ENCODE data around the gene DMAC2. TPM values are rescaled to one million over a fixed set of nuclear protein-coding genes. Genes with fewer than 3 reads are reported as not detected.
A peak's percentile ranks its signal among the peaks of the same experiment; 100 is the strongest.

The DMAC2 gene
- total and polyA plus RNA-seq, 2 of the 13 experiments (the other 11 are each of a cell fraction or from before 2014, with no cell fraction given), result 39.0 to 66.0 TPM

GRCh38 chr19:41439441-41440222, at the start of gene DMAC2 (continued):
- TF ChIP-seq ZNF407 (CRISPR knock-in tag; IDR thresholded peaks at IDR 0.05; ENCODE audit: not compliant biosample characterization) (peak; percentile 72), HDAC2 (CRISPR knock-in tag; IDR thresholded peaks at IDR 0.05) (peak; percentile 26; the same call in 1 of the 2 replicates), RXRB (CRISPR knock-in tag; IDR thresholded peaks at IDR 0.05; ENCODE audit: borderline replicate concordance) (peak; percentile 38; the same call in 1 of the 2 replicates), EHMT2 (IDR thresholded peaks at IDR 0.05; ENCODE audit: borderline replicate concordance, low read depth, low read length) (peak; percentile 30; the same call in 1 of the 2 replicates), ZNF280B (CRISPR knock-in tag; IDR thresholded peaks at IDR 0.05; ENCODE audit: borderline replicate concordance) (no peak), PCBP1 (IDR thresholded peaks at IDR 0.05; ENCODE audit: borderline replicate concordance, low read depth, low read length) (0 out of 2 replicates have a peak, but pooled peaks have one; percentile 55), ARID4A (CRISPR knock-in tag; IDR thresholded peaks at IDR 0.05; ENCODE audit: borderline replicate concordance) (peak; percentile 86; the same call in 1 of the 2 replicates), ERF (CRISPR knock-in tag; IDR thresholded peaks at IDR 0.05) (peak; percentile 87; the same call in 1 of the 2 replicates), RBM39 (IDR thresholded peaks at IDR 0.05; ENCODE audit: low read depth, low read length, poor library complexity, severe bottlenecking) (peak; percentile 63), FOXC1 (CRISPR knock-in tag; IDR thresholded peaks at IDR 0.05; ENCODE audit: borderline replicate concordance) (peak; percentile 80)
- TF ChIP-seq, protein P1, sequence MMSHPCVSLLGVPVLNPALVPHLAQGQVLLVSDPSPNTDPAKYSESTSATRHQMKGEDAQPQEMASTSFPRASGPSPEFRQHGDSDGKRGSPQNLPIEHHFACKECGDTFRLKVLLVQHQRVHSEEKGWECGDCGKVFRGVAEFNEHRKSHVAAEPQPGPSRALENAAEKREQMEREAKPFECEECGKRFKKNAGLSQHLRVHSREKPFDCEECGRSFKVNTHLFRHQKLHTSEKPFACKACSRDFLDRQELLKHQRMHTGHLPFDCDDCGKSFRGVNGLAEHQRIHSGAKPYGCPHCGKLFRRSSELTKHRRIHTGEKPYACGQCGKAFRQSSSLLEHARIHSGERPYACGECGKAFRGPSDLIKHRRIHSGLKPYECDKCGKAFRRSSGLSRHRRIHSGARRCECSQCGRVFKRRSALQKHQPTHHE (CRISPR knock-in tag; IDR thresholded peaks at IDR 0.05; ENCODE audit: borderline replicate concordance), result peak; percentile 69; the same call in 1 of the 2 replicates

Data from HepG2 (cell line).